ENCODE data around the gene PTCD1.

DNA sequence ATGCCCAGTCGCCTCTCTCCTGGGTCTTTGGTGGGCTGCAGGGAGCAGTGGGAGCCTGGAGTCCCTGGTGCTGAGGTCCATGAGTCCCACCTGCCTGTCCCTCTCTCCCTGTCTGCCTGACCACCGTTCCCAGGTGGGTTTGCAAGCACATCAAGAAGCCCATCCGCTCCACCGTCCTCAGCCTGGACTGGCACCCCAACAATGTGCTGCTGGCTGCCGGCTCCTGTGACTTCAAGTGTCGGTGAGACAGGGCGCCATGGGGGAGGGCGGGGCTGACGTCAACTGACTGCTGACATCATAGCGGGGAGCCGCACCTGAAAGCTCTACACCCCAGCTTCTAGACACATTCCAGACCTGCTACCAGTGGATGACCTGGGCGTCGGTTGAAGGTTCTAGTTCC is 48.8 kb downstream of the PTCD1 start:
- TF ChIP-seq POLR2A (IDR thresholded peaks at IDR 0.05; ENCODE audit: low read length) (no peak), GATA1 (IDR thresholded peaks at IDR 0.05; ENCODE audit: low read depth, low read length) (no peak)

Data from erythroblast (primary cell).